GM10847 (cell line): Measurements from ENCODE around the gene C6orf47.

ENCODE experiments used
- POLR2A ChIP-seq: IDR thresholded peaks from 2 replicates; pipeline ENCODE4 v1.6.1; 2011; ENCODE audit not compliant: insufficient read length; ENCODE audit errors: extremely low read depth

The C6orf47 gene

DNA sequence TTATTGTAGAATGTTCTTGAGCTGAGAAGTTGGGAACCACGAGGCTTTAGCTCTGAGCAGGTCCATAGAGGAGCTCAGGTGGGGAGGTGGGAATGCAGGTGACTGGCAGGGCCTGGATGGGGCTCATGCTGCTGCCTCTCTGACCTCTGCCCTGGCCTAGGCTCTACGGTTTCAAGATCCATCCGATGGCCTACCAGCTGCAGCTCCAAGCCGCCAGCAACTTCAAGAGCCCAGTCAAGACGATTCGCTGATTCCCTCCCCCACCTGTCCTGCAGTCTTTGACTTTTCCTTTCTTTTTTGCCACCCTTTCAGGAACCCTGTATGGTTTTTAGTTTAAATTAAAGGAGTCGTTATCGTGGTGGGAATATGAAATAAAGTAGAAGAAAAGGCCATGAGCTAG lies 9.1 kb upstream of the C6orf47 start, which contains the start of gene LY6G5B:
Gene LY6G5B (plus strand): TSS at position 301 of the 400 bp plus-strand sequence. CDS start 975 bp downstream, outside the sequence.
- TF ChIP-seq POLR2A, result no peak

DNA sequence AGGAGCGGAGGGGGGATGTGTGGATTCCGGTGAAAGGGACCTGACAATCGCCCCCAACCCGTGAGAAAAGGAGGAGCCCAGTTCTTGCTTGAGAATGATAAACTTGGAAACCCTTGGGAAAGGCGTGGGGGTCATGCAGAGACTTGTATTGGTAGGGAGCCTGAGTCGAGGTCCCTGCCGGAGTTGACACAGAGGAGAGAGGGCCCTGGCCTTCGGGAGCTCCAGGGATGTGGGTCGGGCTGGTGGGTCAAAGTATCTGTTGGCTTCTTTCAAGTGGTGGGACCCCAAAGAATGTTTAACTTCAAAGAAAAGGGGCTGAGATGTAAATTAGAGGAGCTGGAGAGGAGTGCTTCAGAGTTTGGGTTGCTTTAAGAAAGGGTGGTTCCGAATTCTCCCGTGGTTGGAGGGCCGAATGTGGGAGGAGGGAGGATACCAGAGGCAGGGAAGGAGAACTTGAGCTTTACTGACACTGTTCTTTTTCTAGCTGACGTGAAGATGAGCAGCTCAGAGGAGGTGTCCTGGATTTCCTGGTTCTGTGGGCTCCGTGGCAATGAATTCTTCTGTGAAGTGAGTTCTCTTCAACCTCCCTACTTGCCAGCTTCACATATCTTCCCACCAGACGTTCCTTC lies 5.9 kb upstream of the C6orf47 start:
- TF ChIP-seq POLR2A, result no peak

DNA sequence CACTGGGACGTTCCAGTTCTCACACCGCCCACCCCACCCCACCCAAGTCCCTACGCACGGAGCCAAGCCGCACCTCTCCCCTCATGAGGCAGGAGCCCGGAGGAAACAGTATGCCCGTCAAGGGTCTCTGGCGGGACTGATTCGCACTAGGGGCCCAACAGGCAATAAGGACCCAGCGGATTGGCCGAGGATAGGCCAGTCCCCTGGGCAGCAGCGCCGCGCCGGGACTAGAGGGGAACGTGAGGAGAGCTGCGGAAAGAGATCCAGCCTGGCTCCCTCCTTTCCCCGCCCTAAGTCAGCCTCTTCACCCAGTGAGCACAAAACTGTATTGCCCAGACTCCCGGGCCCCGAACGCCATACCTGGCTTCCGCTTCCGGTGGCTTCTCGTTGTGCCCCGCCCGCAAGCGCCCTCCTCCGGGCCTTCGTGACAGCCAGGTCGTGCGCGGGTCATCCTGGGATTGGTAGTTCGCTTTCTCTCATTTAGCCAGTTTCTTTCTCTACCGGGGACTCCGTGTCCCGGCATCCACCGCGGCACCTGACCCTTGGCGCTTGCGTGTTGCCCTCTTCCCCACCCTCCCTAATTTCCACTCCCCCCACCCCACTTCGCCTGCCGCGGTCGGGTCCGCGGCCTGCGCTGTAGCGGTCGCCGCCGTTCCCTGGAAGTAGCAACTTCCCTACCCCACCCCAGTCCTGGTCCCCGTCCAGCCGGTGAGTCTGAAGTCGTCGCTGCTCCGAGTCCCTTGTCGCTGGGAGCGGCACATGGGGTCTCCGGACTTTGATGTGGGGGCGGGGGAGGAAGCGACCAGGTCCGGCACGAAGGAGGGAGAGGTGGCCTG lies 5.1 kb upstream of the C6orf47 start, which contains the start of gene CSNK2B:
Gene CSNK2B (plus strand): TSS at position 580 of the 836 bp plus-strand sequence. CDS start 752 bp downstream, outside the sequence.
- peak; percentile 78 for TF ChIP-seq POLR2A

DNA sequence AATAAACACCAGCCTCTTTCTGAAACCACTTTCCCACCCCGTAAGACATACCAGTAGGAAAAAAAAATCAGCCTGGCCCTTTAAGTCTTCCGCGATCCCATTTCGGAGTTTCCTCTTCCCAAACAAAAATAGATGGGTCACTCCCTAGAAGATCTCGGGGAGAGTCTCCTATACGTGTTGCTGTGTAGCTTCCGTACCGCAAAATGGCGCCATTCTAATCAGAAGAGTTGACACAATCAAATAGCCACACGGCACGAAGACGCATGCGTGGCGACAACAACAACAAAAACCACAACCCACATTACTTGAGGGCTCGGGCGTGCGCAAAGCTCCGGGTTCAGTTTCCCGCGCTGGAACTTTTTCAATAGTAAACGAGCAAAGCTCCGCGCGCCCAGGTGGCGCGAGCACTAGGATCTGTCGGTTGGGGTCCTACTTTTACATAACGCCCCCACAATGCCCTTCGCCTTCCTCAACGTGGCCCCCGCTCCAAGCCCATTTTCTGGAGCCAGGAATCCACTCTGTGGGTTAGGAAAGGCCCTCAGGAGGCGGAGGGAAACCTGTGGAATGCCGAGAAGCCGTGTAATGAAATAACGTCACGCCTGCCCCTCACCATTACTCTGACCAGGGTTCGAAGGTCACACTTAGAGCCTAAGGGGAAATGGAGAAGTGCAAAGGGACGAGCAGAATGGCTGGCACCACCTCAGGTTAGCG lies 4.4 kb upstream of the C6orf47 start, which contains the start of gene GPANK1:
Gene GPANK1 (minus strand): TSS at position 208 of the 711 bp plus-strand sequence. CDS start 519 bp downstream, outside the sequence.
- TF ChIP-seq POLR2A, result peak; percentile 36

DNA sequence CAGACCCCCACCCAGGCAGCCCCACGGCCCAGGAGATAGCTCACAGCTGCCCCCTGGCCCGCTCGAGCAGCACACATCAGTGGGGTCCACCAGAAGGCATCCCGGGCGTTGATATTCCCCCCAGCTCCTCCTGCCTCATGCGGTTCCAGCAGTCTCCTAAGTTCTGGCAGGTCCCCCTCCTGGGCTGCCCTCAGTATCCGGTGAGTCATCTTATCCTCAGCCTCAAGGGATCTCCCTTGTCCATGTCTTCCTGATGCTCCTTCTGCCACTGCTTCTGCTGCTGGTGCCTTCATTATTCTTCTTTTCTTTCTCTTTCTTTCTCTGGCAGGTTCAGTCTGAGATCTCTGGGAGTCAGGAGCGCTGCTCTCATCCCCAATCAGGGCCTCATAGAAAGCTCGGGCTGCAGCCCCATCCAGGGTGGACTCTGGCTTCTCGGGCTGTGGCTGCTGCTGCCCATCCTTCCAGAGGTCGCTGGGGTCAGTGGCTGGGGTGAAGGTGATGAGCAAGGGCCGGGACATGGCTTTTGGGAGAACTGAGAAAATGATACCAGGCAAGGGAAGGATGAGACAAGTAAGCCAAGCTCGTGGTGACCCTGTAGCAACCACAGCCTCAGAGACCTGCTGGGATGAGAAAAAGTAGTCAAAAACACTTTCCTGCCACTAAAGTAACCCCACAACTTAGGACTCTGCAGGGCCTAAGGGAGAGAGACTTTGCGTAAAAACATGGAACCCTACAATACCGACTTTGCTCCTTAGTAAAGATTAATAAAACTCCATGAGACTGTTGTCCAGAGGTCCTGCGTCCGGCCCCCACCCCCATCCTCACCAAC lies 3.6 kb upstream of the C6orf47 start:
- TF ChIP-seq POLR2A, result no peak

DNA sequence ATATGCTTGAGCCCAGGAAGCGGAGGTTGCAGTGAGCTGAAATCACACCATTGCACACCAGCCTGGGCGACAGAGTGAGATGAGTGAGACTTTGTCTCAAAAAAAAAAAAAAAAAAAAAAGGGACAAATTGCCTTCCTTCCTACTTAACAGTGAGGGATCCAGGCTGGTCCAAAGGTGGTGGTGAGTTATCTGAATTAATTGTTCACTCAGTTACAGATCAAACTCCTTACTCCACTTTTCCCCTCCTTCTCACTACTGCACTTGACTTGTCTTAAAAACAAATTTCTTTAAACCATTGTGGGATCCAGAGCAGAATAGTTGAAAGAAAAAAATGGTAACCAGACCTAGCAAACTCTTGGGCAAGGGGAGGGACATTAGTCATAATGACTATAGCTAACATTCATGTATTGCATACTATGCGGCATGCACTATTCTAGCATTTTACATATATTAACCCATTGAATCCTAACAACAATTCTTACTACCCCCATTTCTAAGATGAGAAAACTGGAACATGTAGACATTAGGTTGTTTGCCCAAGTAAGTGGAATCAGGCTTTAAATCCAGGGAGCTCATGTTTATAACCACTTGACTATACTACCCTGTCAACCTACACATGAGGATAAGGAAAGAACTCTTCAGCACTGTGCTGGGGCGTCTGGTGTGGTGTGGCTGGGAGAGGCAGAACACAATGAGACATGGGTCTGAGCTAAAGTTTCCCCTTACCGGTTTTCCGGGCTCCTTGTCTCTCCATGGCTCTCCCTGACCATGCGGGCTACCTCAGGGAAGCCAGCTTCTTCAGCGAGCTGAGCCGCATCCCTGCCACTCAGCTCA lies 2.8 kb upstream of the C6orf47 start:
- no peak for TF ChIP-seq POLR2A

DNA sequence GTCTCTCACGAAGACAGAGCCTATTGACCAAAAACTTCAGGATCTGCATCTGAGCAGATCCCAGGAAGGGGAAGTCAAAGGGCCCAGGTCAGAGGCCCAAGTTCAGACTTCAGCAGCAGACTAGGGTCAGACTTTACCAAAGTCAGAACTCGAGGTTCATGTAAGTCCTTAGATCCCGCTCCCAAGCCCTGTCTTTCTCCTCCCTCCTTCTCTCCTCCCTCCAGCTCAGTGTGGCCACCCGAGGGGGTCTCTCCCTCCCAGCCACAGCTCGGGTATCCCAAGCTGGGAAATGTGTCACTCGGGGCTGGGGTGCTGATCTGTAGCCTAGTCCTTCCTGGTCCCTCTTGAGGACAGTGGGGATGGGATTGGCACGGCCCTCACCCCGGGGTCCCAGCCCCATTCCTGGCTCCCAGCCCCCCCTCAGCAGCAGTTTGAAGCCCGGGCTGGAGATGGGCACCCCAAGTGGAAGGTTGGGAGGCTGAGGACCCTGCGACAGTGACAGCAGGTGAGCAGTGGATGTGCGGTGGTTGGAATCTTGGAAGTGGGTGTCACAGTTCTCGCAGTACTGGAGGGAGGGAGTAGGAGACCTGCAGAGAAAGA lies 1.6 kb upstream of the C6orf47 start:
- no peak for TF ChIP-seq POLR2A

DNA sequence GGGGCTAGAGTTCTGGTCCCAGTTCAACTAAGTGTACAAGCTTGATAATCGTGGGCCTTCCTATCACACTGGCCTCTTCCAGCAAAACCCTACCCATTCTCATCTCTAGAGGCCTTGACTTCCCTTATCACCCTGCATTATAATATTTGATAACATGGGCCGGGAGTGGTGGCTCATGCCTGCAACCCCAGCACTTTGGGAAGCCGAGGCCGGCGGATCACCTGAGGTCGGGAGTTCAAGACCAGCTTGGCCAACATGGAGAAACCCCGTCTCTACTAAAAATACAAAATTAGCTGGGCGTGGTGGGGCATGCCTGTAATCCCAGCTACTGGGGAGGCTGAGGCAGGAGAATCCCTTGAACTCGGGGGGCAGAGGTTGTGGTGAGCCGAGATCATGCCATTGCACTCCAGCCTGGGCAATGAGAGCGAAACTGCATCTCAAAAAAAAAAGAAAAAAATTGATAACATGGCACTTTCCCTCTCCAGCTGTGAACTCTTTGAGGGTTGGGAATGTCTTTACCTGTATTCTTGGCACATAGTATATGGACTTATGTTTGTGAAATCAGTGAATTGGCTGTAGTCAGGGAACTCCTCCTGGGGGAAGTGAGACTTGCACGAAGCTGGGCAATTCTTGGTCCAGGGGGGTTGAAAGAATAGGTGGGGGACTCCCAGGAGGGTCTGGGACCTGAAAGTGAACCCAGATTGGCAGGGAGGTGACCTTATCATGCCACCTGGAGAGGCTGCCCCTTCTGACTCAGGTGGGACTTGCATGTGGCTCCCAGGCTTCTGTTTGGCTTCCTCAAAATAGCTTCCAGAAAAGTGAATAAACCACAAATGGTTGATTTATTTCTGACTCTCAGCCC lies 915 bp upstream of the C6orf47 start:
- TF ChIP-seq POLR2A, result no peak

DNA sequence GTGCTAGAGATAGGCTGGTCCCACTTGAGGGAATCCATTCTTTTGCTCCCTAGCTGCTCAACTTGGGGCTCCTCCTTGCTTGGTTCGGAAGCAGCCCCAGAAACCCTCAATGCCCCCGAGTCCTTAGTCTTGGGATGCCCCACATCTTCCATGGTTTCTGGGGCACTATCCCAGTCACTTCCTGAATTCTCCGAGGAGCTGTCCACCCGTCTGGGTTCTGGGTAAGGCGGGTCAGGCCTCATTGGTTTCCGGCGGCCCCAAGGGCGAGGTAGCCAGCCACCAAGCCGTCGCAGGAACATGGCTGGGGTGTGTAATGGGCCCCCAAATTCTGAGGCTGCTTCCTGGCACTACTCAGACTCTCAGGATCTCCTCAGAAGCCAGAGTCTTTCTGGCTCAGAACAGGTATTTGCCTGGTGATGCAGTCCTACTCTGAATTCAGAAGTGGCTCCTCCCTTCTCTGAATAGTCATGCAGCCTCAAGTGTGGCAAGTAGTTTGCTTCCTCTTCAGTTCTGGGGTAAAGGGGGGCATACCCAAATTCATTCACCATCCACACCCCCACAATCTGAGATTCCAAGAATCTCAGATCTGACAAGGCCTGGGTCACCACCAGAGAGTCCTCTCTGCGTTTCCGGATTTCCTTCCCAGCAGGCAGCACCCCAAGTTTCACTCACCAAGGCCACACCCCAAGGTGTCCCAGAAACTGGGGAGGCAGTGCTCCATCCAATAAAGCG lies 763 bp downstream of the C6orf47 start:
- no peak for TF ChIP-seq POLR2A

DNA sequence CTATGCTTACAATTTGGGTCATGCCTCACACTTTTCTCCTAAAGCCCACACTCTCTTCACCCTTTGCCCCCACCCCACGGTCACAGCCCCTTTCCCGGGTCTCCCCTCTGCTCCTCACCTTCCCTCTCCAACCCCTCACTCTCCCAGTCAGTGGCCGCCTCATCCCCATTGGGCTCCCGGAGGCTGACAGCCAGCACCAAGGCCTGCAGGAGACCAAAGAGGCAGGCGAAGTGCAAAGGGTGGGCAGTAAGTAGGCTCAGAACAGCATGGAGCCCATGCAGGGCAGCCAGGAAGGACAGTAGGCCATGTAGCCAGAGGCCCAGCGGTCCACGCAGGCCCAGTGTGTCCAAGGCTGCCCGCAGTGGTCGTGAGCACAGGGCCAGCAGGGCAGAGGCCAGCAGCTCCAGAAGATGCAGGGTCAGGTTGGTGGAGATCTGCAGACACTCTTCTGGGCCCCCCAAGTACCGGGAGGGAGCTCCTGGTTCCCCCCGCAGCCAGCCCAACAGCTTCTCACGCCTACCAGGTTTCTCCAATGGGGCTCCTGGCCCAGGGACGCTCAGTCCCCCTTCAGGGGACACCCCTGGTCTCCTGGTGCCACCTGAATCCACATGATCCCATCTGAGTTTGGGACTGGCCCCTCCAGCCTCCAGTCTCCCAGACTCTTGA lies 1.5 kb downstream of the C6orf47 start:
- no peak for TF ChIP-seq POLR2A

DNA sequence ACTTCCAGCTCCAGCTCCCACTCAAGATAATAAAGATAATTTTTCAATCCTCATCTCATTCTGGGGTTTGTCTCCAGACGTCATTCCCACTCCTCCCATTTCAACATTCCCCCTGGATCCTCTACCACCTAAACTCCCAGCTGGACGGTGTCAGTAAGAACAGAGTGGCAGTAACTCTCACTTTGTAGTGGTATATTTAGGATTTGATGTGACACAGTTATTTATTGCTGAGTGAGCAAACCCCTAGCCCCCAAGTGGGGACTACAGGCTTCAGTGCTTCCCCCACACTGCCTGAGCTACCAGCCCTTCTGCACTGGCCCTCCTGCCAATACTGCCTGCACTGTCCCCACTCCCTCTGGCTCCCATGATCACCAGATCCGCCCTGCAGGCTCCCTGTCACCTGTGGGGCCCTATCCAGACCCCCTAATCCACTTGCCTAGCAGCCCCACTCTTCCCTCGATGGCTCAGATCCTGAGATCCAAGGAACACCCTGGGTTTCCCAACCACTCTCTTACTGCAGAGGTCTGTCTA lies 2.4 kb downstream of the C6orf47 start:
- no peak for TF ChIP-seq POLR2A
